ENCODE results near the gene SUCLA2.

DNA sequence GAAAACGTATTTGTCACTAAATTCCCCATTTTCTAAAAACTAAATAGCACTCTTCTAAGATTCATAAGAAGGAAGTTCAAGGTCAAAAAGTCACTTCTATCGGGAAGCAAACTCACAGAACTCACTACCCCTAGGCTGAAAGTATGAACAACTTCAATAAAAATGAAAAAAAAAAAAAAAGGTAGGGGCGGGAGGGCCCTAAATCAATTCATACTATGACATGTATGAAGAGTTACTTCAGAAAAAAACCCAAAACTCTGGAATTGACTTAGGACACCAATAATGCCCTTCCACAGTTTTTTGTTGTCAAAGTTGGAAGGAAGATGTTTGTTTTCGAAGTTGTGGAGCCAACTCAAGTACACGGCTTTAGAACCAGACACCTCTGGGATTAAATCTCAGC is 1.1 kb downstream of the SUCLA2 start:
- no peak for TF ChIP-seq POLR2AphosphoS5 (IDR thresholded peaks at IDR 0.05)
- TF ChIP-seq, protein P1, sequence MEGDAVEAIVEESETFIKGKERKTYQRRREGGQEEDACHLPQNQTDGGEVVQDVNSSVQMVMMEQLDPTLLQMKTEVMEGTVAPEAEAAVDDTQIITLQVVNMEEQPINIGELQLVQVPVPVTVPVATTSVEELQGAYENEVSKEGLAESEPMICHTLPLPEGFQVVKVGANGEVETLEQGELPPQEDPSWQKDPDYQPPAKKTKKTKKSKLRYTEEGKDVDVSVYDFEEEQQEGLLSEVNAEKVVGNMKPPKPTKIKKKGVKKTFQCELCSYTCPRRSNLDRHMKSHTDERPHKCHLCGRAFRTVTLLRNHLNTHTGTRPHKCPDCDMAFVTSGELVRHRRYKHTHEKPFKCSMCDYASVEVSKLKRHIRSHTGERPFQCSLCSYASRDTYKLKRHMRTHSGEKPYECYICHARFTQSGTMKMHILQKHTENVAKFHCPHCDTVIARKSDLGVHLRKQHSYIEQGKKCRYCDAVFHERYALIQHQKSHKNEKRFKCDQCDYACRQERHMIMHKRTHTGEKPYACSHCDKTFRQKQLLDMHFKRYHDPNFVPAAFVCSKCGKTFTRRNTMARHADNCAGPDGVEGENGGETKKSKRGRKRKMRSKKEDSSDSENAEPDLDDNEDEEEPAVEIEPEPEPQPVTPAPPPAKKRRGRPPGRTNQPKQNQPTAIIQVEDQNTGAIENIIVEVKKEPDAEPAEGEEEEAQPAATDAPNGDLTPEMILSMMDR (IDR thresholded peaks at IDR 0.05), result no peak
